GM18511 (cell line): ENCODE measurements around the gene PPM1F.

ENCODE experiments used
- ATAC-seq: cut with Tn5 transposase; IDR thresholded peaks from one replicate; pipeline ENCODE4 v1.9.1; 2021; ENCODE audit warnings: mild to moderate bottlenecking, moderate library complexity; ENCODE audit not compliant: unreplicated experiment

The PPM1F gene

DNA sequence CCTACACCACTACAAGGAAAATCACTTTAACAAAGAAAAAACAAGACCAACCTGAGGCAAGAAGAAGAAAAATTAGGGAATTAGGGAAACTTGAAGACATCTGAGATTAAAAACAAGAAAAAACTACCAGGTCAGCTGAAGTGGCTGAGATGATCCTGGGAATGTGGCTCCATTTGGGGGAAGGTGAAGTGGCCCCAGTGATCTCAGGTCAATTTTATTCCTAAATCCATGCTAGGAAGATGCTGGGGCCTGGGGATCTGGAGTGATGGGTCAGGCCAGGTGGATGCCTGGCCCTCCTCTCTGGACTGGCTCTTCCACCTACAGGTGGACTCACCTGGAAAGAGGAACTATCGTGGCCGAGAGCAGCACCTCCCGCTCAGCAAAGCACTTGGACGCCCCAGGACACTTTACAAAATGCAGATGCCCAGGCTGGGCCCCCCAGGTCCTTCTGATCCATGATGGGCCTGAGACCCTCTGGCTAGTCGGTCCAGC lies 23.3 kb upstream of the PPM1F start:
- no peak for ATAC-seq

DNA sequence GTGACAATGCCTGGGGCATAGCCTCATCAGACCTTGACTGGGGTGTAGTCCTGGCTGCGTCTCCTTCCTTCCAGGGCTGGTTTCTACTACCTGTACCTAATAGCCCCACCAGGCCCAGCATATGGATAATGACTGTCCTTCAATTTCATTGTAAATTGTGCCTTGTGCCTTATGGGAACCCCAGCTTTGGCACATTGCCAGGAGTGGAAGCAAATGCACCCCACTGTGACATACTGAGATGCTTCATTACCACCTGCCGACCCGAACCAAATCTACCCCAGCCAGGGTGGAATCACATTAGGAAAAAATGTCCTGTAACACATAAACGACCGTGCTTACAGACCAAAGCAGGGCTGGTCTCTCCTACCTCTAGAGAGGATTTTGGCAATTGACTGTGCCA lies 22.6 kb upstream of the PPM1F start:
- ATAC-seq = no peak

DNA sequence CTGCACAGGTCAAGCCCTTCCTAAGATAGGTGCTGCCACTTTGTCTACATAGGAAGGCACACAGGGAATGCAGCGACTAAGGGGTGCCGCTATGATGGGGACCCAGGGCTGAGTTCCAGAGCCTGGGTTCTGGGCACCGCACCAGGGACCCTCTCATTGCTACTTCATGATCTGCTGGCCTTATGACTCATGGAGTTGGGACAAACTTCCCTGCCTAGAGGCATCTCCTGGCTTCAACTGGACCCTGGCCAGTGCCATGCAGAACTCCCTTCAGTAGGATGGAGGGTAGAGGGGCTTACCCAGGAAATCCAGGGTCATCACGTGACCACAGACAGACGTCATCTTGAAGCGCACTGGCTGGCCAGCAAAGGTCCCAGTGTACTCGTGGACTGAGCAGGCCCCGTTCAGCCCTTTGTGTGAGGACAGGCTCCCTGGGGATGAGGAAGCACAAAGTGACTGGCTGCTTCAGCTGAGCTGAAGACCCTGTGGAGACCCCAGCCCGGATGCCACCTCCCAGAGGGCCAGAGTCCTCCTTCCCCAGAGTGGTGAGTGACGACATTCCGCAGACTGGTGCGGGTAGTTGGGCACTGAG lies 21.5 kb upstream of the PPM1F start:
- ATAC-seq = no peak

DNA sequence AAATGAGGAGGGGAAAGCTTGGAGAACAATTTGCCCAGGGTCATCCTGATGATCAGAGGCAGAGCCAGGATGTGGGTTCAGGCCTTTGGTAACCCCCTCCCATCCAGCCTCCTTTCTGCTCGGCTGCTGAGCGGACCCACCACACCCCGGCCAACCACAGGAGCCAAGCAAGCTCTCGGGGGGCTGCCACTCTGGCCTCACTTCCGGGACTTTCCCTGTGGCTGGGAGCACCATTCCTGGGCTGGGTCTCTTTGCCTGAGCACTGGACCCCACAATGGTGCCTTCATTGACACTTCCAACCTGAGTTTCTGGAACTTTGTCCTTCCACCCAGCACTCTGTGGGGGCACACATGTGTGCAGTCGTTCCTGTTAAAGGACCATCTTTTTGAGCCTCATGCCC lies 20.2 kb upstream of the PPM1F start:
- no peak for ATAC-seq

DNA sequence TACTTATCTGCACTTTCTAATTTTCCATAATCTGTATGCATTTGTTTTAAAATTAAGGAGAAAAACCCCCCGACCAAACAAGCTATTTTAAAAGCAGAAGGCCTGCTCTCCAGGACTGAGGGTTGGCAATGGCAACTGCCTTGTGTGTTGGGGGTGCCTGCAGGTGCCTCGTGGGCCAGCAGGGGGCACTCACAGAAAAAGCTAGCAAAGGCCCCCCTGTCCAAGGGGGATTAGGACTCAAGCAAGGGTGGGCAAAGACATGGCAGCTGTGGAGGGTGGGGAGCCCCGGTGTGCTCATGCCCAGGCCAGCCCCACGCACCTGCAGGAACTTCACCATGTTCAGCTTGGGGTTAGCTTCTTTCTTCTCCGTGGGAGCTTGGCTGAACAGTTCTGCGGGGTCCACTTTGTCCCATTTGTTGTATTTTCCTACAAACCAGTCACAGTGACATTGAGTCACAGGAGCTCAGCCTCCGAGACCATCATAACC lies 19.7 kb upstream of the PPM1F start:
- ATAC-seq = no peak

DNA sequence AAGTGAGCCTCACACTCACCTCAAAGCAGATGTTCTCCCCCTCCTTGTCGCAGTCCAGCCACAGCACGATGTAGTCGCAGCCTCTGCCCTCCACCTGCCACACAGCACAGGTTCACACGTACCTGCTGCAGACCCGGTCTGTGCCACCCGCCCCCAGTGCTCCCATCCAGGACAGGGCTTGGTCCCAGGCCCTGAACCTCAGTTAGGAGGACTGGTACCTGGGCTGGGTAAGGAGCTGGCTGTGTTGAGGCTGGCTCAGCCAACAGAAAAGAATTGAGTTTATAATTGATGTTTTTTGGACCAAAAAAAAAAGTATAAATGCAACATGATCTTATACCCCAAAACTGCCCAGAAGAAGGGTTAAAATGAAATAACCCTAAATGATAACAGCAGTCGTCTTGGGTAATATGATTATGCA lies 19.2 kb upstream of the PPM1F start:
- no peak for ATAC-seq

DNA sequence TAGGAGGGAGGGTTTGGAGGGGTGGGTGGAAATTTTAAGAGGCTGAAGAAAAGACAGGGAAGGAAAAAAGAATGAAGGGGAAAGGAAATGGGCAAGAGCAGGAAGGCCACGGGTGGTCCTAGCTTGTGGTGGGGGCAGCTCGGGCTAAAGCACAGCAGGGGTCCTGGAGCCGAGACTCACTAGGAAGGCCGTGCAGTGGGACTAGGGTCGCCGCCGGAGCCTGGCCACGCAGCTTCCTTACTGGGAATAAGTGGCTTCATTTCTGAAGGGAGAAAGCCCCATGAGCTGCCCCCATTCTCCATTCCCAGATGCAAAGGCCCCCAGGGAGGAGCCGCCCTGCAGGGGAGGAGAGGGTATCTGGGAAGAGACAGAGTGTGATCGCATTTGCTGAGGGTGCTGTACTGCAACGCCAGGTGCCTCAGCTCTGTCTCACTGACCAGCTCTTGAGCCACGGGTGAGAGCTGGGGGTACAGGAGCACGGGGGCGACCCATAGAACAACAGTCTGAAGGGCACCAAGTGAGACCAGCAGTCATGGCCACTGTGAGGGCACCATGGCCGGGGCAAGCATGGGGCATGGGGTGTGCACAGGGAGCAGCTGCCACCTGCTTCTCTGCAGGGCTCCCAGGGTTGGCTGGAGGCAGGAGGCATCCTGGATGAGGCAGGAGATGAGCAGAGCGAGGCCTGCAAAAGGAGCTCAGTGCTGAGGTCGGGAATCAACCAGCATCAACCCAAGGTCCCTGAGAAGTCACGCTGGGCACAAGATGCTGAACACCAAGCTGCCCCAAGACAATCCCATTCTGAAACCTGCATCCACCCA lies 18.4 kb upstream of the PPM1F start:
- ATAC-seq = no peak

DNA sequence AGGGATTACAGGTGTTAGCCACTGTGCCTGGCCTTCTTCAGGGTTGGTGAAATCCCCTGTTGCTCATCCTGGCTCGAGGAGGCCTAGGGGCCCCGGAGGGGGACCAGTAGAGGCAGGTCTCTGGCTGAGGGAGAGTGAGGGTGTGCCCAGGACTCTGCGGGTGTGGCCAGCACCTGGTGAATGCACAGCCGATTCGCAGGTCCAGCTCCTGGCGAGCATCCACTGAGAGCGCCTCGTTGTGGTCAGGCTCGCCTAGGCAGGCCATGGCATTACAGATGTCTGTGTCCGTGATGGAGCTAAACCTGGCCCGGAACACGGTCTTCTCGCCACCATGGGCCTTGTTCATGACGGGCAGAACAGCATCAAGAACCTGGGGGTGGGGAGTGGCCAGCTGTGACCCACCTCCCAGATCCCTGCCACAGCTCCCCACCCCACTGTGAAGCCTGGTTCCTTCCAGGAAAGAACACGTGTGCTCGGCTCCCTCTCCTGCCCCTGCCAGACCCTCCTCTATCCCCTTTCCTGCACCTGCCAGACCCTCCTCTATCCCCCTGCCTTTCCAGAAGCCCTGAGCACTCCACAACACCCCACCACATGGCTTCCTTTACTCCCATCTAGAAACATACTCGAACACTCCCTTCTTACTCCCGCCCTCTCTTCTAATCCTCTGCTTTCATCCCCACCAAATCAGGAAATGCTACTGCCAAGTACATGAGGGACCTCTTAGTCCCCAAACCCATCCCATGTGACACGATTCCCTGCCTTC lies 17.6 kb upstream of the PPM1F start:
- ATAC-seq = no peak

DNA sequence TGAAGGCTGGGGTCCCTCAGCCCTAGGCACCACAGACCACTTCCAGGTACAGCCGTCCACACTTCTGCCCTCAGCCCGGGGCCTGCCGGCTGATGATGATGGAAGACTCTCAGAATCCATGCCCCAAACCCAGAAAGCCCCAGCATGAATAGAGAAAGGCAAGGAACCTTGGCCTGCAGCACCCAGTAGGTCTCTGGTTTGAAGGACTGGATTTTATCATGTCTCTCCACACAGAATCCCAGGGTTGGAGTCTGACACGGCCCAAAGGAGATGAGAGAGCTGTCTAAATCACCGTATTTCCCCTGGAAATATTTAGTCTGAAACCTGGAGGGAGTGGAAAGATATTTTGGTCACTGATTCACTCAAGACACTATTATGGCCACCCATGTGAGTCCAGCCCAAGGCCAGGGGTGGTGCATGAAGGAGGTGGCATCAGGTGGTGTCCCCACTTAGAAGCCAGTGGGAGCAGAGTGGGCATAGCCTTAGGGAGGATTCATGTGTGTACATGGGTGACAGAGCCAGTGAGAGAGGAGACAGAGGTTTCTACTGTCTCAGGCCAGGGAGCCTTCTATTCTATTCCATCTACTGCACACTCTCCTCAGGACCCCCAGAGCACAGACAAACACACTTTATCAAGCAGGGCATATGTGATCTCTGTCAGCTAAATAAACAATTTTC lies 15.9 kb upstream of the PPM1F start:
- no peak for ATAC-seq

DNA sequence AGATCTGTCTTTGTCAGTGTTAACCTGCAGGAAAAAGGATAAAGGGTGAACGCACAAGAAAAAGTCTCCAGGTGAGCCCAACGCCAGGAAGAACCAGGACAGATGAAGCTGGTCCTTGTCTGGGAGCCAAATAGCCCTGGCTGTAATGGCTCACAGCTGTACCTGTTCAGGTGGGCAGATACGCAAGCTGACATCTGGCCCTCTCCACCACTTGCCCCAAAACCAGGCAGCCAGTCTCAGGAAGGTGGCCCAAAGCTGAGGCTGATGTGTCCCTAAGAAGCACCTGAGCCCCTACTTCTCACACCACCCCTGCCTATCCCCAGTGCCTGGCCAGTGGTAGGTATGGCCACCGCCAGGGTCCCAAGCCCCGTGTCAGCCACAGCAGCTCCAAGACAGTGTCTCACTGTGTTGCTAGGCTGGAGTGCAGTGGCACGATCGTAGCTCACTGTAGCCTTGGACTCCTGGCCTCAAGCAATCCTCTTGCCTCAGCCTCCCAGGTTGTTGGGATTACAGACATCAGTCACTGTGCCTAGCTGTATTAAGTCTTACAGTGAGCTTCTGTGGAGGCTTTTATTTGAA lies 15.1 kb upstream of the PPM1F start:
- no peak for ATAC-seq

DNA sequence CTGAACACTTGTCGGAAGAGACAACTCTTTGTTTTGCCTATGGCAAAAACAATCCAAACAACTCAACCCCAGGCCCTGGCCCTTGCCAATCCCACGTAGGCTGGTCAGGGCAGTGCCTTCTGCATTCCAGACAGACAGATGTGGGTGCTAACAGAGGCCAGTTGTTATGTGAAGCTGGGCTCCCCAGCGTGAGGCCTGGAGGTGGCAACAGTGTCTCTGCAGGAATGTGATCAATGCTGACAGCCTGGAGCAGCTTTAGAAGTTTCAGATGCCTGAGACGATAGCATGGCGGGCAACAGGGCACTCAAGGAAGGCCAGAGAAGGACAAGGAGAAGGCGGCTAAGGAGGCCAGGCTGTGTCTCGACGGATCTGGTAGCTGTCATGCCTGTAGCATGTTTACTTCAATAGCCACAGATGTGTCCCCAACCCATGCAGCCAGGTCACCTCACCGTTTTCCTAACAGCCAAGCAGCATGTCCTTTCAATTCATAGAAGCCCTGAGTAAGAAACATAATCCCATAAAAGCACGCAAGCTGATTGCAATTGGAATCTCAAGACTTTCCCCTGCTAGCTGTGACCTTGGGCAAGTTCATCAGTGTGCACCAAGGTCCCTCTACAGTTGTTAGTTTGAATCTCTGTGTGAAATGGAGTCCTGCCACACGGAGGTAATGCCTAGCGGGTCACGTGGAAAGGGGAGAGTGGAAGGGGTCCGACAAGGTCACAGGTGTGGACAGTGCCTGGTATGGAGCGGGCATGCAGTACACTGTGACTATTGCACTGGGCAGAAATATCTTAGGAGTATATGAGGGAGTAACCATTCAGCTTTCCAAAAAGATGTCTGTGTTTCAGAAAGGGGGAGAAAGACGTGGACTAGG lies 14.2 kb upstream of the PPM1F start:
- ATAC-seq = no peak

DNA sequence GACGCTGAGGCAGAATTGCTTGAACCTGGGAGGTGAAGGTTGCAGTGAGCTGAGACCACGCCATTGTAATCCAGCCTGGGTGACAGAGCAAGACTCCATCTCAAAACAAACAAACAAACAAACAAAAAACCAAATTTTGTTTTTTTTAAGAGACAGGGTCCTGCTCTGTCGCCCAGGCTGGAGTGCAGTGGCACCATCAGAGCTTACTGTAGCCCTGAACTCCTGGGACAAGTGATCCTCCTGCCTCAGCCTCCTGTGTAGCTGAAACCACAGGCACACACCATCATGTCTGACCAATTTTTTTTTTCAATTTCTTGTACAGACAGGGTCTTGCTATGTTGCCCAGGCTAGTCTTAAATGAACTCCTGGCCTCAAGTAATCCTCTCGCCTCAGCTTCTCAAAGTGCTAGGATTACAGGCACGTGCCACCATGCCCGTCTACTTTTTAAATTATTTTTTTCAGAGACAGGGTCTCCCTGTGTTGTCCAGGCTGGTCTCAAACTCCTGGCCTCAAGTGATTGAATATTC lies 13.2 kb upstream of the PPM1F start:
- no peak for ATAC-seq

DNA sequence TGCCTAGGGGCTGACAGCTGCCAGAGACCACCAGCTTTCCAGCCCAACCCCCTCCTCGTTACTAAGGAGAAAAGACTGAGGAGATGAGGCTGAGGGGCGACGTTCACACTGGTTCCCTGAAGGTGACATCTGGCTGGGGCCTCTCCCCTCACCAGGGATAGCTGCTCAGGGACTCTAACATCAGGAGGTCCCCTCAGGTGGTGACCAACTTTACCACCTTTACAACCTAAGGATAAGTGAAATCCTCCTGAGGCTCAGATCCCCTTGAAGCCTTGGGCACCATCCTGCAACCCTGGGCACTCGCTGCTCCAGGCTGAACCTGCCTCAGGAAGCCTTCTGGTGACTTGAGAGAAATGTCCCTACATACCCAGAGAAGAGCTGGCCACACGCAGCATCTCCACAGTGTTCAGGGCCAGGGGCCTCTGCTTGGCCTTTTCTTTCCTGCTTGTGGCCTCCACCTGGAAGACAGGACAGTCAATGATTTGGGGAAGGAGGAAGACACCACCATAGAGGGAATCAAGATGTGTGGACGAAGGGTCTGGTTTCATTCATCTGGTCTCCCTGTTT lies 12.4 kb upstream of the PPM1F start:
- no peak for ATAC-seq

DNA sequence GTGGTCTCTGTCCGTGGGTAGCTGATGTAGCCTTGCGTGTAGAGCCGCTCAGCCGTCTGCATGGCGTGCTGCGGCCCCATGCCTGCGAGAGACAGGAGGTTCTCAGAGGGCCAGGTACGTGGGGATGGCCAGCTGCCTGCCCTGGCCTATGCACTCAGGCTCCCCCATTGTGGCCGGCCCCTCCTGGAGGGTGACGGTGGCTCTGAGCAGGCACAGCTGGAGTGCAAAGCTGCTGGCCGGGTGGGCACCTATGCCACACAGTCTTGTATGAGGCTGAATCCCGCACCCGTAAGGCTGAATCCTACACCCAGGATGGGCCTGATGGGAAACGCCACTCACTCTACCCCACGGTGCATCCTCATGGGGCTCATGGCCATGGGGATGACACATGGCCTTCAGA lies 11.6 kb upstream of the PPM1F start:
- no peak for ATAC-seq

DNA sequence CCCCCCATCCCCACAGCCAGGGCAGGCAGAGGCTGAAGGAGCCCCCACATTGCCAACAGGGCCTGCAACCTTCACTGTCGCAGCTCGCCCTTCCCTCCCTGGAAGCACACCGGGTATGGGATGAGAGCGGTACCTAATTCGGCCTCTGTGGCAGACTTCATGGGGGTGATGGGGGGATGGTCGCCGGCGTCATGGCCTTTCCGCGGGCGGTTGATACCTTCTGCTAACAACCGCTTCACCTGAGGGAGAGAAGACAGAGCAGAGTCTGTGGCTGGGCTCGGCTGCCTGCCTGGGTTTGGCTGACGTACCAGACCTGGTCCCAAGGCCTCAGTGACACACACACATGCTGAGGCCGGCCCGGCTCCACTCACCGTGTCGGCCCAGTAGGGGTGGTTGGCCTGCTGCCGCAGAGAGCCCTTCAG lies 11.2 kb upstream of the PPM1F start:
- ATAC-seq = no peak

DNA sequence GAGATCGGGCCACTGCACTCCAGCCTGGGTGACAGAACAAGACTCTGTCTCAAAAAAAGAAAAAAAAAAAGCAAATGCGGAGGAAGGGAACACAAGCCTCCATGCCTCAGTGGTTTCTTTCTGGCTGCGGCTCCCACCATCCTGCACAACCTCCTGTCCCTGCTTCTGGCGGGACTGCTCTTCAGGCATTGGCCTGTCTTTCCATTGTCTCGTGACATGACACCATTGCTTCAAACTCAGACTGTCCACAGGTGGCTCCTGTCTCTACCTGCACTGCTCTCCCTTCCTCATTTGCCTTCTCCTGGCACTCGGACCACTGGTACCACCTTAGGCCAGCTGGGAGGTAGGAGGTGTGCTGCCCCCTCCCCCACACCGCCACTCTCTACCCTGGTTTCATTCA lies 10.6 kb upstream of the PPM1F start:
- ATAC-seq = no peak

DNA sequence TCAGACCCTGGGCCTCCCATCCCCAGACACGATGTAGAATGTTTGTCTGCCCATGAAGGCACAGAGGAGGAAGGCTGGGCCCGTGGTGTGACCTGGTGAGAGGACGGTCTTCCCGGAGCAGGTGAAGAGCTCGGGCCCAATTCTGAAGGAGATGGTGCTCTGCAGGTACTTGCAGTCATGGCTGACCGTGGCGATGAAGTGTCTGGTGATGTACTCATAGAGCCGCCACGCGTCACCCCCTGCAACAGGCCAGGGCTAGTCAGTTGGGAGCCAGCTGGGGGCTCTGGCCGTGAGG lies 10.0 kb upstream of the PPM1F start:
- no peak for ATAC-seq

DNA sequence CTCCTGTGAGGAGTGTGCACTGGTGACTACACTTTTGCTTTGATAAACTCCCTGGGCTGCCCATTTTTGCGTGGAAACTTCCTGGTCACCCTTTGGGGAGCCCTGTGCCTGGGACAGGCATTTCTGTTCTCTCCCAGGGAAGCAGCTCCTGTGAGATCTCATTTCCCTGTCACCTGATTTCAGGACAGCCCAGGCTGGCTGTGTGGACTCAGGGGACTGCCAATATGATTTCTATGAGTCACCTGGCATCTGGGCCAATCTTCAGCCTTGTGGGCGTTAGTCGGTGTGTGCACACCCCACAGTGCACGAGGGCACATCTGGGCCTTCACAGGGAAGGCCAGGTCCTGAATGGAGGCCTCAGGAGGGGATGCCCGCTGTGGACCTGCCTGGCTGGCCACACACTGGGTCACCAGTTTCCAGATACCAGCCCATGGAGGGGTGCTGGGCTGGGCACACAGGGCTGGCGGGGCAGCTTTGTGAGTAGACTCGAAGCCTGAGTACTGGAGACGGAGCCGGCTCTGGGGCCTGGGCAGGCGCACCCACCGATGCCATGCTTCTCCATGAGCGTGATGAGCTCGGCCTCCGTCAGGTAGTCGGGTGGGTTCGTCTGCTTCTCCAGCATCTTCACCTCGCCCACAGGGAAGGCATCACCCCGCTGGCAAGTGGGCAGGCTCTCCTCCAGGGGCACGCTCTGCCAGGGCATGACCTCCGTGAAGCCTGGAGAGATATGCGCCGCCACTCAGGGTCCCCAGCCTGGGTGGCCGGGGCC lies 9.4 kb upstream of the PPM1F start:
- no peak for ATAC-seq
